ENCODE data around the gene VAV2.
A peak's percentile ranks its signal among the peaks of the same experiment; 100 is the strongest.

VAV2 gene

GRCh38 chr9:133906218-133906617 is 85.9 kb downstream of the VAV2 start:
- no peaks in the 10 kb centered on the region for H3K27me3 ChIP-seq (ENCODE audit: control insufficient read depth in 3 of 3, insufficient read depth in 3 of 3, low read depth in 1 of 3, low read length in 3 of 3)
- no CpG with 5 or more reads among the region's 13 CpGs for WGBS, 2 donors (ENCODE audit: extremely low coverage in 2 of 2, insufficient read length in 2 of 2, insufficient replicate concordance in 1 of 2)
- H3K4me3 ChIP-seq (ENCODE audit: low read length in 2 of 2): no peak overlapping the region
- no peak overlapping the region for H2BK12ac ChIP-seq (ENCODE audit: low read length)
- peaks cover 5 to 13% of the 10 kb centered on the region in 2 donors for H3K4me1 ChIP-seq (ENCODE audit: control insufficient read depth in 2 of 2, insufficient read depth in 1 of 2, low read depth in 1 of 2, low read length in 2 of 2)
- H3K23ac ChIP-seq (ENCODE audit: low read depth, low read length, poor library complexity): no peak overlapping the region
- no peak overlapping the region for H3K4ac ChIP-seq (ENCODE audit: low read length)
- H2BK5ac ChIP-seq (ENCODE audit: low read length): no peak overlapping the region
- no peak overlapping the region for H3K4me2 ChIP-seq (ENCODE audit: insufficient read depth, low read length, poor library complexity, severe bottlenecking)
- peak overlapping the region; percentile 66 for H3K18ac ChIP-seq (ENCODE audit: low read length)
- peak overlapping the region; percentile 65 for H4K8ac ChIP-seq (ENCODE audit: low read depth, low read length)
- H3K36me3 ChIP-seq (replicated peaks in 1 of 2; ENCODE audit: control insufficient read depth in 2 of 2, insufficient read depth in 2 of 2, low read length in 2 of 2): peaks cover 0 to 2% of the 10 kb centered on the region in 2 donors
- peaks cover 15% of the 10 kb centered on the region for H3K79me1 ChIP-seq (ENCODE audit: low read depth, low read length)
- H2AFZ ChIP-seq (ENCODE audit: low read length): no peak overlapping the region
- no peak overlapping the region for H3K27ac ChIP-seq (replicated peaks; ENCODE audit: low read length)
- no peak for DNase-seq (ENCODE audit: low spot score)
- H2BK120ac ChIP-seq (ENCODE audit: low read depth, low read length): no peak overlapping the region
- H3K14ac ChIP-seq (ENCODE audit: low read length): no peak overlapping the region
- H2AK5ac ChIP-seq (ENCODE audit: low read depth, low read length): no peak overlapping the region
- peak overlapping the region; percentile 53 for H4K91ac ChIP-seq (ENCODE audit: low read depth, low read length, poor library complexity)
- peak overlapping the region; percentile 12 for H3K9ac ChIP-seq (ENCODE audit: low read depth, low read length, poor library complexity)
- H3K9me3 ChIP-seq (replicated peaks in 1 of 2; ENCODE audit: control insufficient read depth in 2 of 2, insufficient read depth in 1 of 2, low read depth in 1 of 2, low read length in 2 of 2): no peaks in the 10 kb centered on the region
- no peak overlapping the region for H2BK15ac ChIP-seq (ENCODE audit: low read length)

GRCh38 chr9:133905493-133905892 is 86.6 kb downstream of the VAV2 start:
- no peak overlapping the region for H2AFZ ChIP-seq (ENCODE audit: low read length)
- no peak overlapping the region for H3K14ac ChIP-seq (ENCODE audit: low read length)
- no peak overlapping the region for H3K4ac ChIP-seq (ENCODE audit: low read length)
- H2BK120ac ChIP-seq (ENCODE audit: low read depth, low read length): no peak overlapping the region
- H3K23ac ChIP-seq (ENCODE audit: low read depth, low read length, poor library complexity): peak overlapping the region; percentile 60
- no peak overlapping the region for H3K18ac ChIP-seq (ENCODE audit: low read length)
- H2BK15ac ChIP-seq (ENCODE audit: low read length): no peak overlapping the region
- no peak overlapping the region for H2AK5ac ChIP-seq (ENCODE audit: low read depth, low read length)
- H3K27me3 ChIP-seq (ENCODE audit: control insufficient read depth in 3 of 3, insufficient read depth in 3 of 3, low read depth in 1 of 3, low read length in 3 of 3): no peaks in the 10 kb centered on the region
- H2BK5ac ChIP-seq (ENCODE audit: low read length): no peak overlapping the region
- H3K27ac ChIP-seq (replicated peaks; ENCODE audit: low read length): no peak overlapping the region
- H3K36me3 ChIP-seq (replicated peaks in 1 of 2; ENCODE audit: control insufficient read depth in 2 of 2, insufficient read depth in 2 of 2, low read length in 2 of 2): peaks cover 0 to 2% of the 10 kb centered on the region in 2 donors
- no peak overlapping the region for H3K4me3 ChIP-seq (ENCODE audit: low read length in 2 of 2)
- H3K9ac ChIP-seq (ENCODE audit: low read depth, low read length, poor library complexity): no peak overlapping the region
- H4K8ac ChIP-seq (ENCODE audit: low read depth, low read length): no peak overlapping the region
- no peak overlapping the region for H4K91ac ChIP-seq (ENCODE audit: low read depth, low read length, poor library complexity)
- no CpG with 5 or more reads among the region's 6 CpGs for WGBS, 2 donors (ENCODE audit: extremely low coverage in 2 of 2, insufficient read length in 2 of 2, insufficient replicate concordance in 1 of 2)
- peaks cover 15% of the 10 kb centered on the region for H3K79me1 ChIP-seq (ENCODE audit: low read depth, low read length)
- H3K4me2 ChIP-seq (ENCODE audit: insufficient read depth, low read length, poor library complexity, severe bottlenecking): no peak overlapping the region
- H2BK12ac ChIP-seq (ENCODE audit: low read length): no peak overlapping the region
- H3K9me3 ChIP-seq (replicated peaks in 1 of 2; ENCODE audit: control insufficient read depth in 2 of 2, insufficient read depth in 1 of 2, low read depth in 1 of 2, low read length in 2 of 2): no peaks in the 10 kb centered on the region
- no peak for DNase-seq (ENCODE audit: low spot score)
- peaks cover 5 to 13% of the 10 kb centered on the region in 2 donors for H3K4me1 ChIP-seq (ENCODE audit: control insufficient read depth in 2 of 2, insufficient read depth in 1 of 2, low read depth in 1 of 2, low read length in 2 of 2)

DNA sequence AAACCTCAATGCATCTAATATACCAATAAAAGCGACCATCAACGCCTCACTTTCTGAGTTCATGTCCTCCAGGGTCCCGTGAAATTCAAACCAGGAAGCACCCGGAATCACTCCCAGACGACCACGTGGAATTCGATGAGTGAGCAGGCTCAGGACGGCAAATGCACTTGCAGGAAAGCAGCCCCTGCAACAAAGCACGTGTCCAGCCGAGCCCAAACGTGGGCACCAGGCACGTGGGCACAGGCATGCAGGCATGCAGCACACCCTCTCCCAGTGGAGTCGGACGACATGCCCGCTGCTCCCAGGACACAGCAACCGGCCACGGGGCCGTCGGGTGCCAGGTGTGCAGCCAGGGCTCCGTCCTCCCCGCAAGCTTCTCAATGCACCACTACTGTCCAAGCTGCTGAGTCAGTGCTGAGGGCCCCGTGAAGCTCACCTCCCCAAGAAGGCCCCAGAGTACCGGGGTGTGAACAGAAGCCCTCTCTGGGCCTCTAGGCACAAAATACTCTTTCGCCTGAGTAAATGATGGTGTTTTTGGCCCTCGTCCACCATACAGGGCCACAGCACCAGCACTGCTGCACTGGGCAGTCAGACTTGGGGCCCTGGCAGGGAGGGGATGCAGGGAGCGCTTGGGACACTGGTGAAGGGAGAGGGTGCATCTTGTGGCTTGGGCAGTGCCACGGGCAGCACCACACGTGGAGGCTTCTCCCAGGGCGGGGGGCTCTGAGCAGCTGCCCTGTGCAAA is 87.6 kb downstream of the VAV2 start:
- H2AK5ac ChIP-seq (ENCODE audit: low read depth, low read length): no peak overlapping the region
- WGBS, 2 donors (ENCODE audit: extremely low coverage in 2 of 2, insufficient read length in 2 of 2, insufficient replicate concordance in 1 of 2): no CpG with 5 or more reads among the region's 29 CpGs

DNA sequence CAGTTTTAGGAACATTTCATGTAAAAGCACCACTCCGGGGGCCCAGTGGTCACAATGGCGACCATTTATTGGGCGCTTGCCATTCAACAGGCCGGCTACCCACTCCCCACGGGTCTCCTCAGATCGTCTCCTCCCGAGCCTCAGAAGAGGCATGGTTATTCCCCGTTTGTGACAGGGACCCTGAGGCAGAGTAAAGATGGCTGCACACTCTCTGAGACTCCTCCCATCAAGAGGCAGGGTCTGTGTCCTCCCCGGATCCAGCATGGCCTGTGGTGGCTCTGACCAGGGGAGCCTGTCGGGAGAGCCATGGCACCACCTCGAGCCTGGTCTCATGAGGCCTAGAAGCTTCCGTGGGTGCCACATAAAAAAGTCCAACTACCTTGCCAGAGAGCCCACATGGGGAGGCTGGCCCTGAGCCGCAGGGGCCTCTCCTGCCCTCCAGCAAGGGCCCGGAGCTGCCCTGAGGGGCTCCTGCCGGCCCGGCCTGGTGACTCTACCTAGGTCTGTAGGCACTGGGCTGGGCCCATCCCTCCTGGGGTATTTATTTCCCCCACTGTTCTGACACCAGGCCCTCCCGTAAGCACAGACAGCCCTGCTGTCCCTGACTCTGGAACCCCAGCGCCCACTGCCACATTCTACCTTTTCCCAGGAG is 90.8 kb downstream of the VAV2 start:
- Histone ChIP-seq H3K36me3 (replicated peaks in 1 of 2; ENCODE audit: control insufficient read depth in 2 of 2, insufficient read depth in 2 of 2, low read length in 2 of 2) (peaks cover 0 to 2% of the 10 kb centered on the region in 2 donors), H3K27me3 (ENCODE audit: control insufficient read depth in 3 of 3, insufficient read depth in 3 of 3, low read depth in 1 of 3, low read length in 3 of 3) (no peaks in the 10 kb centered on the region), H2BK5ac (ENCODE audit: low read length) (no peak overlapping the region), H2AFZ (ENCODE audit: low read length) (no peak overlapping the region), H4K91ac (ENCODE audit: low read depth, low read length, poor library complexity) (no peak overlapping the region), H4K8ac (ENCODE audit: low read depth, low read length) (no peak overlapping the region), H2BK15ac (ENCODE audit: low read length) (no peak overlapping the region), H3K14ac (ENCODE audit: low read length) (no peak overlapping the region), H3K23ac (ENCODE audit: low read depth, low read length, poor library complexity) (peak overlapping the region; percentile 44), H3K4ac (ENCODE audit: low read length) (no peak overlapping the region), H3K9me3 (replicated peaks in 1 of 2; ENCODE audit: control insufficient read depth in 2 of 2, insufficient read depth in 1 of 2, low read depth in 1 of 2, low read length in 2 of 2) (no peaks in the 10 kb centered on the region), H3K4me1 (ENCODE audit: control insufficient read depth in 2 of 2, insufficient read depth in 1 of 2, low read depth in 1 of 2, low read length in 2 of 2) (peaks cover 5 to 9% of the 10 kb centered on the region in 2 donors), H3K4me2 (ENCODE audit: insufficient read depth, low read length, poor library complexity, severe bottlenecking) (no peak overlapping the region), H3K79me1 (ENCODE audit: low read depth, low read length) (peaks cover 7% of the 10 kb centered on the region), H2BK120ac (ENCODE audit: low read depth, low read length) (peak overlapping the region; percentile 22), H3K4me3 (ENCODE audit: low read length in 2 of 2) (no peak overlapping the region), H2AK5ac (ENCODE audit: low read depth, low read length) (no peak overlapping the region), H2BK12ac (ENCODE audit: low read length) (no peak overlapping the region), H3K27ac (replicated peaks; ENCODE audit: low read length) (no peak overlapping the region), H3K9ac (ENCODE audit: low read depth, low read length, poor library complexity) (no peak overlapping the region), H3K18ac (ENCODE audit: low read length) (no peak overlapping the region)
- no peak for DNase-seq (ENCODE audit: low spot score)
- no CpG with 5 or more reads among the region's 18 CpGs for WGBS, 2 donors (ENCODE audit: extremely low coverage in 2 of 2, insufficient read length in 2 of 2, insufficient replicate concordance in 1 of 2)

More for the DNA sequence above, 87.6 kb downstream of the VAV2 start:
- no peak overlapping the region for H2BK5ac ChIP-seq (ENCODE audit: low read length)
- peak overlapping the region; percentile 22 for H2BK12ac ChIP-seq (ENCODE audit: low read length)
- H3K23ac ChIP-seq (ENCODE audit: low read depth, low read length, poor library complexity): no peak overlapping the region
- peak overlapping the region; percentile 88 for H3K18ac ChIP-seq (ENCODE audit: low read length)
- no peak overlapping the region for H3K4me2 ChIP-seq (ENCODE audit: insufficient read depth, low read length, poor library complexity, severe bottlenecking)
- no peak overlapping the region for H3K9ac ChIP-seq (ENCODE audit: low read depth, low read length, poor library complexity)
- H4K91ac ChIP-seq (ENCODE audit: low read depth, low read length, poor library complexity): no peak overlapping the region
- H3K4me1 ChIP-seq (ENCODE audit: control insufficient read depth in 2 of 2, insufficient read depth in 1 of 2, low read depth in 1 of 2, low read length in 2 of 2): peaks cover 5 to 13% of the 10 kb centered on the region in 2 donors
- no peaks in the 10 kb centered on the region for H3K9me3 ChIP-seq (replicated peaks in 1 of 2; ENCODE audit: control insufficient read depth in 2 of 2, insufficient read depth in 1 of 2, low read depth in 1 of 2, low read length in 2 of 2)
- no peak overlapping the region for H2BK15ac ChIP-seq (ENCODE audit: low read length)
- H3K27me3 ChIP-seq (ENCODE audit: control insufficient read depth in 3 of 3, insufficient read depth in 3 of 3, low read depth in 1 of 3, low read length in 3 of 3): no peaks in the 10 kb centered on the region
- H3K4me3 ChIP-seq (ENCODE audit: low read length in 2 of 2): no peak overlapping the region
- peak overlapping the region; percentile 43 for H4K8ac ChIP-seq (ENCODE audit: low read depth, low read length)
- no peak overlapping the region for H2BK120ac ChIP-seq (ENCODE audit: low read depth, low read length)
- H3K36me3 ChIP-seq (replicated peaks in 1 of 2; ENCODE audit: control insufficient read depth in 2 of 2, insufficient read depth in 2 of 2, low read length in 2 of 2): peaks cover 0 to 2% of the 10 kb centered on the region in 2 donors
- H3K4ac ChIP-seq (ENCODE audit: low read length): no peak overlapping the region
- H3K14ac ChIP-seq (ENCODE audit: low read length): no peak overlapping the region
- no peak for DNase-seq (ENCODE audit: low spot score)
- peaks cover 12% of the 10 kb centered on the region for H3K79me1 ChIP-seq (ENCODE audit: low read depth, low read length)
- peak overlapping the region; percentile 32 for H3K27ac ChIP-seq (replicated peaks; ENCODE audit: low read length)
- H2AFZ ChIP-seq (ENCODE audit: low read length): no peak overlapping the region

Data from neuronal stem cell (in vitro differentiated cells).